IPS-20b (cell line): ENCODE data around the gene SYT14.
"Not testable (repeated sequence)": the region's sequence is repeated elsewhere in the genome, so short reads cannot be mapped to it uniquely, and the experiment has no call there.

Experiments used
- H3K27ac ChIP-seq: one replicate; pipeline ENCODE4 v1.5.1; 2013; ENCODE audit warnings: low read length
- H3K27me3 ChIP-seq: 2 replicates; pipeline ENCODE4 v1.6.1; 2013; ENCODE audit warnings: mild to moderate bottlenecking, low read length, inconsistent platforms; ENCODE audit not compliant: insufficient read depth
- H3K36me3 ChIP-seq: 2 replicates; pipeline ENCODE4 v1.6.1; 2013; ENCODE audit warnings: low read depth, mild to moderate bottlenecking, inconsistent platforms, low read length, moderate library complexity; ENCODE audit not compliant: insufficient read depth
- H3K4me1 ChIP-seq: 2 replicates; pipeline ENCODE4 v1.6.1; 2013; ENCODE audit warnings: mild to moderate bottlenecking, control low read depth, inconsistent platforms, low read length, moderate library complexity; ENCODE audit not compliant: insufficient read depth
- H3K4me3 ChIP-seq: 2 replicates; pipeline ENCODE4 v1.5.1; 2013; ENCODE audit warnings: mild to moderate bottlenecking, low read length, inconsistent platforms
- H3K9ac ChIP-seq: 2 replicates; pipeline ENCODE4 v1.6.1; 2013; ENCODE audit warnings: low read depth, mild to moderate bottlenecking, inconsistent platforms, low read length, moderate library complexity
- H3K9me3 ChIP-seq: 2 replicates; pipeline ENCODE4 v1.6.1; 2013; ENCODE audit warnings: mild to moderate bottlenecking, low read depth, low read length, inconsistent platforms; ENCODE audit not compliant: insufficient read depth

SYT14 gene

GRCh38 chr1:210174133-210174532 is 236.1 kb downstream of the SYT14 start:
- no peak overlapping the region for H3K27ac ChIP-seq
- H3K4me3 ChIP-seq, result no peak overlapping the region
- peaks cover 4% of the 10 kb centered on the region; the same call in 1 of the 2 replicates for H3K4me1 ChIP-seq
- H3K36me3 ChIP-seq, result no peaks in the 10 kb centered on the region
- no peaks in the 10 kb centered on the region for H3K27me3 ChIP-seq
- H3K9ac ChIP-seq, result no peak overlapping the region
- H3K9me3 ChIP-seq, result no peaks in the 10 kb centered on the region

- H3K36me3 ChIP-seq, result no peaks in the 10 kb centered on the region
- no peaks in the 10 kb centered on the region for H3K9me3 ChIP-seq
- no peak overlapping the region for H3K9ac ChIP-seq
- H3K4me3 ChIP-seq, result no peak overlapping the region
- H3K27me3 ChIP-seq, result no peaks in the 10 kb centered on the region
- H3K27ac ChIP-seq, result no peak overlapping the region
- no peaks in the 10 kb centered on the region for H3K4me1 ChIP-seq
Measured at GRCh38 chr1:210185063-210185462, 247.0 kb downstream of the SYT14 start.

DNA sequence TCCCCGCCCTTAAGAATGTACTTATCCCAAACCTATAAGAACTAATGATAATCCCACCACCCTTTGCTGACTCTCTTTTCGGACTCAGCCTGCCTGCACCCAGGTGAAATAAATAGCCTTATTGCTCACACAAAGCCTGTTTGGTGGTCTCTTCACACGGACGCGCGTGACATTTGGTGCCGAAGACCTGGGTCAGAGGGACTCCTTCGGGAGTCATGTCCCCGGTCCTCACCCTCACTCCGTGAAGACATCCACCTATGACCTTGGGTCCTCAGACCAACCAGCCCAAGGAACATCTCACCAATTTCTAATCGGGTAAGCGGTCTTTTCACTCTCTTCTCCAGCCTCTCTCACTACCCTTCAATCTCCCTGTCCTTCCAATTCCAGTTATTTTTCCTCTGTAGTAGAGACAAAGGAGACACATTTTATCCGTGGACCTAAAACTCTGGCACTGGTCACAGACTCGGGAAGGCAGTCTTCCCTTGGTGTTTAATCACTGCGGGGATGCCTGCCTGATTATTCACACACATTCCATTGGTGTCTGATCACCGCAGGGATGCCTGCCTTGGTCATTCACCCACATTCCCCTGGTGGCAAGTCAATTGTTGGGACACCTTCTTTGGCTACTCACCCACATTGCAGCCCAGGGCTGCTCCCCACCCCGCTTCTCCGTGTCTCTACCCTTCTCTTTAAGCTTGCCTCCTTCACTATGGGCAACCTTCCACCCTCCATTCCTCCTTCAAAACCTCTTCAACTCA is 250.0 kb downstream of the SYT14 start:
- not testable (repeated sequence) for H3K27ac ChIP-seq, H3K9ac ChIP-seq, H3K9me3 ChIP-seq, H3K4me3 ChIP-seq, H3K27me3 ChIP-seq, H3K4me1 ChIP-seq, H3K36me3 ChIP-seq

GRCh38 chr1:210189426-210189825 is 251.4 kb downstream of the SYT14 start:
- Histone ChIP-seq H3K36me3 (no peaks in the 10 kb centered on the region), H3K4me3 (no peak overlapping the region), H3K27ac (no peak overlapping the region), H3K4me1 (no peaks in the 10 kb centered on the region), H3K27me3 (no peaks in the 10 kb centered on the region), H3K9ac (no peak overlapping the region), H3K9me3 (no peaks in the 10 kb centered on the region)

DNA sequence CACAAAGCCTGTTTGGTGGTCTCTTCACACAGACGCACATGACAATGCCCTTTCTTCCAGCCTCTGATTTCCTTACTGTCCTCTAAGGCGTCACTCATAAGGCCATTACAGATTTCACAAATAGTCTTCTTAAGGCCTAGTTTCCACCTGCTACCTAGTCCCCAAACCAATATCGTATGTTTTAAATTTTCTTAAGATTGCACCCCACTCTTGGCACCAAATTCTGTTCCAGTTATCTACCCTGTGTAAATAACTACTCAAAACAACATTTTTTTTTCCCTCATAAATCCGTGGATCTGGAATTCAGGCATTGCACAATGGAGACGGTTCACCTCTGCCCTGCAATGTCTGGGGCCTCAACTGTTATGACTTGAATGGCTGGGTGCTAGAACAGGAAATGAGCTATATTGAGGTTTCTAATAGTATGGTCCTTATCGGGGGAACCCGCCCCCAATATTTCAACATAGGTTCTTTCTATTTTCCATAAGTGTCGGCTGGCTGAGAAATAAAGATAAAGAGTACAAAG is 257.7 kb downstream of the SYT14 start:
- Histone ChIP-seq H3K9ac (no peak overlapping the region), H3K9me3 (peaks cover 15% of the 10 kb centered on the region), H3K36me3 (no peaks in the 10 kb centered on the region), H3K4me1 (no peaks in the 10 kb centered on the region), H3K4me3 (no peak overlapping the region), H3K27ac (no peak overlapping the region), H3K27me3 (no peaks in the 10 kb centered on the region)

- H3K36me3 ChIP-seq, H3K4me3 ChIP-seq, H3K27ac ChIP-seq, H3K9ac ChIP-seq, H3K4me1 ChIP-seq, H3K27me3 ChIP-seq: not testable (repeated sequence)
- peaks cover 15% of the 10 kb centered on the region for H3K9me3 ChIP-seq
Measured at GRCh38 chr1:210196266-210196665, 258.2 kb downstream of the SYT14 start.

DNA sequence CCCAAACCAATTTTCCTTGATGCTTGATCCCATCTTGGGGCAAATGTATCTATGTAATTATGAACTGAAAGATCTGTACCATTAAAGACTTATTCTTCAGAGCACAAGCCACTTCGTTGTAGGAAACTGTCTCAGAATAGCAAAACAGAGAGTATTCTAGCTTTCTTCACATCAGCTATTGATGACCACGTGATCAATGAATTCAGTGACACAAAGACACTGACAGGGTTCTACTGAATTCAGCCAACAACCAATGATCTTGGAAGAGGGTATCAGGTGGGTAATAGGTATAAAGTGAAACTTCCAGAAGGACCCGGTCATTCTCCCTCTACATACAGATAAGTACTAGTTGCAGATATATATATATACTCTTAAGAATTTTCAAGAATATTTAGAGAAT is 260.8 kb downstream of the SYT14 start:
- Histone ChIP-seq H3K4me1 (no peaks in the 10 kb centered on the region), H3K27ac (no peak overlapping the region), H3K36me3 (no peaks in the 10 kb centered on the region), H3K27me3 (no peaks in the 10 kb centered on the region), H3K9ac (no peak overlapping the region), H3K9me3 (peaks cover 15% of the 10 kb centered on the region), H3K4me3 (no peak overlapping the region)

DNA sequence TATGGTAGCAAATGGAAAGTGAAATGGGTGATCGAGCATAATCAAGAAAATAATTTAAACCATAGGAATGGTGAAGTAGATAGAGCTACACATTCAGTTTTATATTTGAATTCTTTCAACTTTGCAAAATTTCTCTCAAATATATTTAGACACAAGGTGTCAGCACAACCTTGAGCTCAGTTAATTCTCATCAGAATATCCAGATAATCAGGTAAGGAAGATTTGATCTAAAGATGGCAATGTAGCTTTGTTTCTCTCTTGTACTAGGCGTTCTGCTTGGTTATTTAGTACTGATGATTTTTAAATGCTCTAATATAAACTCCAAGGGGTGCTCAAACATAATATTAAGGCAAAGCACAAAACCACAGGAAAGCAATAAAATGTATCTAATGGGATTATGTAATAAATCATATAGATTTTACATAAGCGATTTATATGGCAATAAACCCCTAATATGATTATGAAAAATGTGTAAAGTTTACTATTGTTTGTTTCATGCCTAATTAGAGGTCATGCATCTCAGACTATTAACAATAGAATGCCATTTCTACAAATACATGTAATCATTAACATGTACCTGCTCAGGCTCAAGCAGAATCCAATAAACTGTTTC is 262.2 kb downstream of the SYT14 start:
- no peaks in the 10 kb centered on the region for H3K4me1 ChIP-seq
- no peaks in the 10 kb centered on the region for H3K27me3 ChIP-seq
- no peaks in the 10 kb centered on the region for H3K36me3 ChIP-seq

GRCh38 chr1:210201681-210202080 is 263.7 kb downstream of the SYT14 start:
- no peaks in the 10 kb centered on the region for H3K36me3 ChIP-seq
- H3K4me1 ChIP-seq, result no peaks in the 10 kb centered on the region
- H3K9ac ChIP-seq, result no peak overlapping the region
- H3K27me3 ChIP-seq, result no peaks in the 10 kb centered on the region
- H3K4me3 ChIP-seq, result no peak overlapping the region
- H3K9me3 ChIP-seq, result peaks cover 4% of the 10 kb centered on the region; the same call in 1 of the 2 replicates
- H3K27ac ChIP-seq, result no peak overlapping the region

More for the DNA sequence above, 262.2 kb downstream of the SYT14 start:
- Histone ChIP-seq H3K27ac (no peak overlapping the region), H3K4me3 (no peak overlapping the region), H3K9ac (no peak overlapping the region), H3K9me3 (peaks cover 15% of the 10 kb centered on the region)

DNA sequence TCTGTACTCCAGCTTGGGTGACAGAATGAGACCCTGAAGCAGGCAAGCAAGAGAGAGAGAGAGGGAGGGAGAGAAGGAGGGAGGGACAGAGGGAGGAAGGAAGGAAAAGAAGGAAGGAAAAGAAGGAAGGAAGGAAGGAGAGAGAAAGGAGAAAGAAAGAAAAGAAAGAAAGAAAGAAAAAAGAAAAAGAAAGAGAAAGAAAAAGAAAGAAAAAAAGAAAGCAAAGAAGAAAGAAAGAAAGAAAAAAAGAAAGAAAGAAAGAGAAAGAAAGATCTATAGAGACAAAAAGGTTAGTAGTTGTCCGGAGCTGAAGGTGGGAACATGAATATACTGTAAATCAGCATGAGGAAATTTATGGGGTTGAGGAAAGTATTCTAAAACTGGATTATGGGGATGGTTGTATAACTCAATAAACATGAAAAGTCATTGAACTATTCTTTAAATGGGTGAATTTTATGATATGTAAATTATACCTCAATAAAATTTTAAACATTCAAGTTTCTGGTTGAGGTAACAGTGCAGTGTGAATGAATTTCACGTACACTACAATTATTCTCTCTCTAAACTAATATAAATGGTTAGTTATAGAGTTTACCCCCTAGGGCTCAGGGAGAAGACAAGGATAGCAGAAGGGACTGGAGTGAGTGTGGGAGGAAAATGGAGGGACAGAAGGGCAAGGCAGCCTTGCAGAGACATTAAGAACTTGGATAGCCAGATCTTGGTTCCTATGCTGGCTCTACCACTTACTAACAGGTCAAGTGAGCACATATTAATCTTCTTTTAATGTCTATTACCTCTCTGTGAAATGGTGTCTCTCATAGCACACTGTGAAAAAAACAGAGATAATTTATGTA is 269.8 kb downstream of the SYT14 start:
- H3K4me1 ChIP-seq, result no peaks in the 10 kb centered on the region; the same call in 1 of the 2 replicates
- no peaks in the 10 kb centered on the region for H3K27me3 ChIP-seq
- H3K9ac ChIP-seq, result no peak overlapping the region
- H3K9me3 ChIP-seq, result no peaks in the 10 kb centered on the region
- H3K4me3 ChIP-seq, result no peak overlapping the region
- no peak overlapping the region for H3K27ac ChIP-seq
- H3K36me3 ChIP-seq, result no peaks in the 10 kb centered on the region

DNA sequence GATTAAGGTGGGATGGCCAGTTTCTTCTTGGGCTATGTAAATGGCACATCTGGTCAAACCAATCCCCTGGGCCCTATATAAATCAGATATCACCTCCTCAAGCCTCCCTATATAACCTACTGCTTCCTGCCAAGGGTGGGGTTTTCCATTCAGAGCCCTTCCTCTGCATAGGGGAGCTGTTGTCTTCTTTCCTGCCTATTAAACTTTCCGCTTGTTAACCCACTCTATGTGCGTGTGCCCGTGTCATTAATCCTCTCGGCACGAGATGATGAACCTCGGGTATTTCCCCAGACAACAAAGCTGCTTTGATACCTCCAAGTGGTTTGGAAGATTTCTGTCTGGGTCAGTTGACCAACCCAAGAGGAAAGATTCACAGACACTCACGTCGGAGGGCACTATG is 275.3 kb downstream of the SYT14 start:
- H3K36me3 ChIP-seq, result no peaks in the 10 kb centered on the region
- no peak overlapping the region for H3K4me3 ChIP-seq
- H3K4me1 ChIP-seq, result no peaks in the 10 kb centered on the region; the same call in 1 of the 2 replicates
- no peak overlapping the region for H3K27ac ChIP-seq
- no peaks in the 10 kb centered on the region for H3K27me3 ChIP-seq
- no peak overlapping the region for H3K9ac ChIP-seq
- no peaks in the 10 kb centered on the region for H3K9me3 ChIP-seq
